HEK293T (cell line): ENCODE data around the gene GABRA6.

Experiments
- BHLHE40 ChIP-seq: fragments of 450-650 bp; IDR thresholded peaks from 2 replicates; pipeline ENCODE4 v1.6.1; 2016; ENCODE audit warnings: mild to moderate bottlenecking, moderate library complexity, borderline replicate concordance
- ELF4 ChIP-seq: fragments of 450-650 bp; IDR thresholded peaks from 2 replicates; pipeline ENCODE4 v1.6.1; 2017; ENCODE audit warnings: antibody characterized with exemption
- FOXK2 ChIP-seq: fragments of 450-650 bp; IDR thresholded peaks from 2 replicates; pipeline ENCODE4 v1.6.1; 2016; ENCODE audit warnings: mild to moderate bottlenecking
- FOXM1 ChIP-seq: fragments of 450-650 bp; IDR thresholded peaks from 2 replicates; pipeline ENCODE4 v1.6.1; 2017; ENCODE audit warnings: mild to moderate bottlenecking, borderline replicate concordance
- HDGF ChIP-seq: fragments of 450-650 bp; IDR thresholded peaks from 2 replicates; pipeline ENCODE4 v1.6.1; 2017; ENCODE audit warnings: antibody characterized with exemption, borderline replicate concordance
- L3MBTL2 ChIP-seq: fragments of 450-650 bp; conservative IDR thresholded peaks from 2 replicates; pipeline ENCODE4 v1.6.1; 2016; ENCODE audit warnings: mild to moderate bottlenecking
- NFRKB ChIP-seq: fragments of 450-650 bp; IDR thresholded peaks from 2 replicates; pipeline ENCODE4 v1.6.1; 2016; ENCODE audit warnings: mild to moderate bottlenecking, moderate library complexity
- SP1 ChIP-seq: fragments of 450-650 bp; IDR thresholded peaks from 2 replicates; pipeline ENCODE4 v1.6.1; 2017
- SUZ12 ChIP-seq: fragments of 450-650 bp; IDR thresholded peaks from 2 replicates; pipeline ENCODE4 v1.6.1; 2016; ENCODE audit warnings: mild to moderate bottlenecking
- ZNF384 ChIP-seq: fragments of 450-650 bp; IDR thresholded peaks from 2 replicates; pipeline ENCODE4 v1.6.1; 2016

DNA sequence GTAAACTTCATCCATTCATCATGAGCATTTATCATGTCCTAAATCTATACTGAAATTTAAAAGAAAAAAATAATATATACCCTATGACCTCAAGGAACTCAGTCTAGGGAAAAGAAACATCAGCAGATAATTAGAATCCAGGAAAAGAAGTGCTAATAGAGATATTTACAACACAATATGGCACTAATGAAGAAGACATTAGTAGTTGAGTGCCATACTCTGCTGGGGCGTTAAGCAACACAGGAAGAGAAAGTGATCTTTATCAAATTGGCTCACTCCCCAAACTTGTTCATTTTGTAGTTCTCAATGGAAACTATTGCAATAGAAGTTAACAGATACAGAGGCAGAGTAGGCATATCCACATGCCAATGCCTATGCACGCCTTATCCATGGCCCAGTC is 27.5 kb downstream of the GABRA6 start:
- TF ChIP-seq HDGF: no peak
- TF ChIP-seq SP1: no peak
- TF ChIP-seq FOXM1: no peak
- TF ChIP-seq ZNF384: no peak
- TF ChIP-seq SUZ12: no peak
- TF ChIP-seq BHLHE40: no peak
- no peak for TF ChIP-seq FOXK2
- no peak for TF ChIP-seq L3MBTL2
- TF ChIP-seq ELF4: no peak
- TF ChIP-seq NFRKB: no peak
